ENCODE results near the gene KMT2E. TPM values are rescaled to one million over a fixed set of nuclear protein-coding genes. Genes with fewer than 3 reads are reported as not detected.
"Not testable (repeated sequence)": the region's sequence is repeated elsewhere in the genome, so short reads cannot be mapped to it uniquely, and the experiment has no call there.

KMT2E gene
- total RNA-seq, 1 donor from 2014 or later = 75.6 TPM

- Mint-ChIP-seq H3K4me1 (ENCODE audit: unreplicated experiment) (peaks cover 72% of the 10 kb centered on the region), H3K4me3 (ENCODE audit: unreplicated experiment) (no peak overlapping the region), H3K36me3 (ENCODE audit: unreplicated experiment) (peaks cover 3% of the 10 kb centered on the region), H3K27ac (ENCODE audit: unreplicated experiment) (no peak overlapping the region), H3K9me3 (ENCODE audit: unreplicated experiment) (no peaks in the 10 kb centered on the region), H3K27me3 (ENCODE audit: unreplicated experiment) (no peaks in the 10 kb centered on the region)
- DNase-seq (ENCODE audit: extremely low spot score, unreplicated experiment) = no peak
- TF ChIP-seq CTCF (IDR thresholded peaks at IDR 0.05) = no peak
These were observed 8.5 kb downstream of the KMT2E start for GRCh38 chr7:105022458-105022857.

- DNase-seq (ENCODE audit: extremely low spot score, unreplicated experiment) = no peak
- Mint-ChIP-seq H3K36me3 (ENCODE audit: unreplicated experiment) (peaks cover 3% of the 10 kb centered on the region), H3K27me3 (ENCODE audit: unreplicated experiment) (no peaks in the 10 kb centered on the region), H3K4me3 (ENCODE audit: unreplicated experiment) (no peak overlapping the region), H3K27ac (ENCODE audit: unreplicated experiment) (peak overlapping the region; percentile 41), H3K9me3 (ENCODE audit: unreplicated experiment) (no peaks in the 10 kb centered on the region), H3K4me1 (ENCODE audit: unreplicated experiment) (peaks cover 60% of the 10 kb centered on the region)
- no peak for TF ChIP-seq CTCF (IDR thresholded peaks at IDR 0.05)
These were observed 10.7 kb downstream of the KMT2E start for GRCh38 chr7:105024734-105025133.

GRCh38 chr7:105026750-105027149 lies 12.7 kb downstream of the KMT2E start:
- Mint-ChIP-seq H3K9me3 (ENCODE audit: unreplicated experiment) (no peaks in the 10 kb centered on the region), H3K4me3 (ENCODE audit: unreplicated experiment) (no peak overlapping the region), H3K27me3 (ENCODE audit: unreplicated experiment) (no peaks in the 10 kb centered on the region), H3K27ac (ENCODE audit: unreplicated experiment) (no peak overlapping the region), H3K36me3 (ENCODE audit: unreplicated experiment) (peaks cover 3% of the 10 kb centered on the region), H3K4me1 (ENCODE audit: unreplicated experiment) (peaks cover 47% of the 10 kb centered on the region)
- DNase-seq (ENCODE audit: extremely low spot score, unreplicated experiment) = no peak
- no peak for TF ChIP-seq CTCF (IDR thresholded peaks at IDR 0.05)

- H3K4me3 Mint-ChIP-seq (ENCODE audit: unreplicated experiment) = no peak overlapping the region
- H3K9me3 Mint-ChIP-seq (ENCODE audit: unreplicated experiment) = no peaks in the 10 kb centered on the region
- H3K36me3 Mint-ChIP-seq (ENCODE audit: unreplicated experiment) = peaks cover 3% of the 10 kb centered on the region
- no peak for DNase-seq (ENCODE audit: extremely low spot score, unreplicated experiment)
- H3K4me1 Mint-ChIP-seq (ENCODE audit: unreplicated experiment) = peaks cover 42% of the 10 kb centered on the region
- no peak overlapping the region for H3K27ac Mint-ChIP-seq (ENCODE audit: unreplicated experiment)
- TF ChIP-seq CTCF (IDR thresholded peaks at IDR 0.05) = no peak
- H3K27me3 Mint-ChIP-seq (ENCODE audit: unreplicated experiment) = no peaks in the 10 kb centered on the region
These were observed 13.3 kb downstream of the KMT2E start for GRCh38 chr7:105027176-105027853.

- H3K36me3 Mint-ChIP-seq (ENCODE audit: unreplicated experiment) = no peaks in the 10 kb centered on the region
These were observed 14.0 kb downstream of the KMT2E start for GRCh38 chr7:105028004-105028403.

GRCh38 chr7:105028941-105029340 lies 14.9 kb downstream of the KMT2E start:
- H3K4me1 Mint-ChIP-seq (ENCODE audit: unreplicated experiment) = peaks cover 32% of the 10 kb centered on the region
- H3K4me3 Mint-ChIP-seq (ENCODE audit: unreplicated experiment); H3K27me3 Mint-ChIP-seq (ENCODE audit: unreplicated experiment); DNase-seq (ENCODE audit: extremely low spot score, unreplicated experiment); H3K36me3 Mint-ChIP-seq (ENCODE audit: unreplicated experiment); H3K27ac Mint-ChIP-seq (ENCODE audit: unreplicated experiment); H3K9me3 Mint-ChIP-seq (ENCODE audit: unreplicated experiment): not testable (repeated sequence)

More at GRCh38 chr7:105028004-105028403, 14.0 kb downstream of the KMT2E start:
- no peak overlapping the region for H3K27ac Mint-ChIP-seq (ENCODE audit: unreplicated experiment)
- H3K4me3 Mint-ChIP-seq (ENCODE audit: unreplicated experiment) = no peak overlapping the region
- no peaks in the 10 kb centered on the region for H3K27me3 Mint-ChIP-seq (ENCODE audit: unreplicated experiment)
- no peaks in the 10 kb centered on the region for H3K9me3 Mint-ChIP-seq (ENCODE audit: unreplicated experiment)
- peaks cover 35% of the 10 kb centered on the region for H3K4me1 Mint-ChIP-seq (ENCODE audit: unreplicated experiment)
- TF ChIP-seq CTCF (IDR thresholded peaks at IDR 0.05) = no peak
- DNase-seq (ENCODE audit: extremely low spot score, unreplicated experiment) = no peak
